ENCODE results near the gene INTS13.

Gene INTS13

DNA sequence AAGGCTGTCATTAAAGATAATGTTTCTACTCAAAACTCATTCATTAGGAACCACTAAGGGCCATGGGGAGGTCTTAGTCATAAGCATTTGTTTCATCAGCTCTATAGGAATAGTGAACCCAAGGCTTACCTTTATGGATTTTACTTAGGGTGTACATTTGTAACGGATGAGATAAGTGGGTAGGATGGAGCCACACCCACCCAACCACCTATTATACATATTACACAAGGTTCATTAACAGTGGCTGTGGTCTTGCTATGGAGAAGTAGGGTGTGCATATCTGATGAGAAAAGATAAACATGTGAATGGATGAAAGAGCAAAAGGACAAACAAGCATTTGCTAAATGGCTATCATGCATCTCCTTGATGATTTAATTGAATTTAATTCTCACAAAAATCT, 65.2 kb downstream of the INTS13 start:
- DNase-seq (ENCODE audit: low read depth), result no peak
- TF ChIP-seq, protein P1, sequence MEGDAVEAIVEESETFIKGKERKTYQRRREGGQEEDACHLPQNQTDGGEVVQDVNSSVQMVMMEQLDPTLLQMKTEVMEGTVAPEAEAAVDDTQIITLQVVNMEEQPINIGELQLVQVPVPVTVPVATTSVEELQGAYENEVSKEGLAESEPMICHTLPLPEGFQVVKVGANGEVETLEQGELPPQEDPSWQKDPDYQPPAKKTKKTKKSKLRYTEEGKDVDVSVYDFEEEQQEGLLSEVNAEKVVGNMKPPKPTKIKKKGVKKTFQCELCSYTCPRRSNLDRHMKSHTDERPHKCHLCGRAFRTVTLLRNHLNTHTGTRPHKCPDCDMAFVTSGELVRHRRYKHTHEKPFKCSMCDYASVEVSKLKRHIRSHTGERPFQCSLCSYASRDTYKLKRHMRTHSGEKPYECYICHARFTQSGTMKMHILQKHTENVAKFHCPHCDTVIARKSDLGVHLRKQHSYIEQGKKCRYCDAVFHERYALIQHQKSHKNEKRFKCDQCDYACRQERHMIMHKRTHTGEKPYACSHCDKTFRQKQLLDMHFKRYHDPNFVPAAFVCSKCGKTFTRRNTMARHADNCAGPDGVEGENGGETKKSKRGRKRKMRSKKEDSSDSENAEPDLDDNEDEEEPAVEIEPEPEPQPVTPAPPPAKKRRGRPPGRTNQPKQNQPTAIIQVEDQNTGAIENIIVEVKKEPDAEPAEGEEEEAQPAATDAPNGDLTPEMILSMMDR (IDR thresholded peaks at IDR 0.05; ENCODE audit: control insufficient read depth, insufficient read depth, low read depth, low read length, missing control alignments), result no peak

DNA sequence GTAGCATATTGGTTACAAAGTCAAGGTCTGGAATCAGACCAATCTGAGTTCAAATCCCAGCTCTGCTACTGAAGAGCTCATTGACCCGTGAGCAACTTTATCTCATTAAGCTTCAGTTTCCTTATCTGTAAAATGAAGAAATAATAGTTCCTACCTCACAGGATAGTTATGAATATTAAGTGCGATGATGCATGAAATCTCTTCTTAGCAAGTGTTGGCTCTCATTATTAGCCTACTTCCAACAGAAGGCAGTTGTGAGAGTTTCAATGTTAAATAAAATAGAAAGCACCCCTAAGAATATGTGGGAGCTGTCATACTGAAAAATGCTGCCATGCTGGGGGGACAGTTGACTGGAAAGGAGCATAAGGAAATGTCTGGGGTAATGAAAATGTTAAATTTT, 65.8 kb downstream of the INTS13 start:
- no peak for DNase-seq (ENCODE audit: low read depth)
- TF ChIP-seq, protein P1 (IDR thresholded peaks at IDR 0.05; ENCODE audit: control insufficient read depth, insufficient read depth, low read depth, low read length, missing control alignments), result no peak
- no peak overlapping the region for H3K4me3 ChIP-seq (ENCODE audit: control insufficient read depth, low read depth, low read length)

More for the DNA sequence above, 65.2 kb downstream of the INTS13 start:
- no peak overlapping the region for H3K4me3 ChIP-seq (ENCODE audit: control insufficient read depth, low read depth, low read length)

DNA sequence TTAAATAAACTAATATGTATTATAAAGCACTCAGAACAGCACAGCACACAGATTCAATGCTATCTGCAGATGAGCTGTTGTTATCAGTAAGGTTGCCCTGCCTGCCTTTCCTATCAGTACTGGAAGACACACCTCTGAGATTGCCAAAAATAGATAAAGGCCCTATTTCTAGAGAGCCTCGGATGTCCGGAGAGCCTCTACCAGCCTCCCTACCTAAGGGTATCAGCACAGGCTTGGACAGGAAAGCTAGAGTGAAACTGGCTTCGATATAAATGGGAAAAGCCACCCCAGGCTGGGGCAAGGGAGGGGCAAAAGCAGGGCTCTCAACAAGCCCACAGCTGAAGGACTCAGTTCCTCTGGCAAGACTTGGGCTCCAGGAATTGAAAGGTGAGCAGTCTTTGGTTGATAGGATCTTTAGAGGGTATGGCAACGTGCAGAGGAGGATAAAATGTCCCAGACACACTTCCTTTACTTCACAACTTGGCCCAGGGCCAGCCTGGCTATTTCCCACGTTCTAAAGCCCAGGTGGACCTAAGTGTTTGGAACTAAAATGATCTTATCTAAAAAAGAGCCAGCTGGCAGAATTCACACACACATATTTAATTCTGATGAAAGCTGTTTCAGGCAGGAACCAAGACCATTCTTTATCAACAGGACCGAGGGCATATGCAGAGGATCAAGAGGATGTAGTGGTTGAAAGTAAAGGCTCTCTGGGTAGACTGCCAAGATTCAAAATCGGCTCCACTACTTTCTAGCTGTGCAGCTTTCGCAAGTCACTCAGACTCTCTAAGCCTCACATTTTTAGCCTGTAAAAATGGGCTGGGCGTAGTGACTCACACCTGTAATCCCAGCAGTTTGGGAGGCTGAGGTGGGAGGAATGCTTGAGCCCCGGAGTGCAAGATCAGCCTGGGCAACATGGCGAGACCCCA, 67.0 kb downstream of the INTS13 start:
- TF ChIP-seq, protein P1 (IDR thresholded peaks at IDR 0.05; ENCODE audit: control insufficient read depth, insufficient read depth, low read depth, low read length, missing control alignments), result no peak
- DNase-seq (ENCODE audit: low read depth), result no peak
- no peak overlapping the region for H3K4me3 ChIP-seq (ENCODE audit: control insufficient read depth, low read depth, low read length)

DNA sequence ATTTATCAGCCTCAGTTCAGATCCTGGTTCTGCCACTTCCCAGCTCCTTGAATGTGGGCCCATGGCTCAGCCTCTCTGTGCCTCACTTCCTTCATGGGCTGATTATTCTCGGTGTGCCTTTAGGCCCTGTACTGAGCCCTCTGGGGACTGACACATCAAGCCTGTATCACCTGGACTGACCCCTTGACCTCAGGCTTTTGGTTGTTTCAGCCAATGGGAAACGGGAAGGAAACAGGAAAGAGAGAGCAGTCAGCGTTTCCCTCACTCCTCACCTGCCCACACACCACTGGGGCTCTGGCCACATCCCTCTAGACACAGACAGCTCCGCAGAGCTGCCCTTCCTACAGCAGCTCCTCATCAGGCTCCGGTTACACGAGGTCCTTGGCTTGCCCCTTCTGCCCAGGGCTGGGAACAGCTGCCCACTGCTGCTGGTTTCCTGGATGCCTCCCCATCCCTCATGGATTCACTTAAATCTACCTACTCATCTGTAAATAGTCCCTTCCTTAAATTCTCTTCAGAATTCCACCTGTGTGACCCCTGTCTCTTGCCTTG, 67.8 kb downstream of the INTS13 start:
- no peak for DNase-seq (ENCODE audit: low read depth)
- TF ChIP-seq, protein P1 (IDR thresholded peaks at IDR 0.05; ENCODE audit: control insufficient read depth, insufficient read depth, low read depth, low read length, missing control alignments), result no peak
- H3K4me3 ChIP-seq (ENCODE audit: control insufficient read depth, low read depth, low read length), result no peak overlapping the region

DNA sequence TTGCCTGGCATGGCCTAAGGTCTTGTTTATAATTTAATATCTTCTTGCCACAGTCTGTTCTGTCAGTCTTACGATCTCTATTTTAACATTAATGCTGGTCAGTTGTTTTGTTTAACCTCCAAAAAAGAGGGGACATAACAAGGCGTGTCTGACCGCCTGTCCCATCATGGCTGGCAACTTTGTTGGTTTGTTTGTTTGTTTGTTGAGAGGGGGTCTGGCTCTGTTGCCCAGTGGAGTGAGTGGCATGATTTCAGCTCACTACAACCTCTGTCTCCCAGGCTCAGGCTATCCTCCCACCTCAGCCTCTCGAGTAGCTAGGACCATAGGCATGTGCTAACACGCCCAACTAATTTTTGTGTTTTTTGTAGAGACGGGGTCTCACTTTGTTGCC, 68.7 kb downstream of the INTS13 start:
- DNase-seq (ENCODE audit: low read depth), result no peak
- H3K4me3 ChIP-seq (ENCODE audit: control insufficient read depth, low read depth, low read length), result no peak overlapping the region
- TF ChIP-seq, protein P1 (IDR thresholded peaks at IDR 0.05; ENCODE audit: control insufficient read depth, insufficient read depth, low read depth, low read length, missing control alignments), result no peak

DNA sequence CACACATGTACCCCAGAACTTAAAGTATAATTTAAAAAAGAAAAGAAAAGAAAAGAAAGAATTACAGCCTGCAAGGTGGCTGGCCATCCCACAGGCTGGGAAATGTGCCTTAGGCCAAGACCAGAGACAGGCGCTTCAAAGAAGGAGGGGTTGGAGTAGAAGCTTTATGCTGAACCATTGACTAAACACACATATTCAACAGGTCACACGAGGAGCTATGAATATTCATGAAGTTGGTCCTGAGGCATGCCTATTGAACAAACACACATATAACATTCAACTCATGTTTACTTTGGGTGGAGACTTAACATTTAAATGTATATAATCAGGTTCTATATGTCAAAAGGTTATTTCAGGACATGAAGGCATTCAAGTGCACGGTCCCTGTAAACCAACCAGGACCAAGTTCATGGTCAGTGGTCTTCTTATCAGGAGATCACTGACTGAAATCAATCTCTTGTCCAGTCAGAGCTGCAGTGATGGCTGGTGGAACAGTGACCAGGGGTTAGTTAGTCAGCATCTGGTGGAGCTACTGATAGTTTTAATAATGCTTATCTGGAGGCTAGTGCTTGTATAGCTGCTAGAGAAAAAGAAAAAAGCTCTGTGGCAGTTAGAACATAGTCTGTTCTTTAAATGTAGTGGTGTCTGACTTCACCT, 69.2 kb downstream of the INTS13 start:
- TF ChIP-seq, protein P1 (IDR thresholded peaks at IDR 0.05; ENCODE audit: control insufficient read depth, insufficient read depth, low read depth, low read length, missing control alignments), result no peak
- DNase-seq (ENCODE audit: low read depth), result no peak

More for the DNA sequence above, 69.2 kb downstream of the INTS13 start:
- no peak overlapping the region for H3K4me3 ChIP-seq (ENCODE audit: control insufficient read depth, low read depth, low read length)

Measured in AG09309 (cell line).